Caco-2 (cell line): ENCODE data around the gene PDZD2. TPM values are rescaled to one million over a fixed set of nuclear protein-coding genes. Genes with fewer than 3 reads are reported as not detected.

Source experiments
- BruUV-seq: library from RNA; stranded (reverse); fragments of 400-500 nt; replicated peaks from 2 replicates; lab custom pipeline; 2021; lab: Mats Ljungman, UMichigan
- CTCF ChIA-PET: fragments of 300-600 bp; sonication (Branson Sonifier 250); formaldehyde crosslinking; loops from one replicate; lab custom pipeline; 2022; ENCODE audit warnings: antibody characterized with exemption; lab: Charles Lee
- POLR2A ChIA-PET: fragments of 300-600 bp; sonication (Branson Sonifier 250); formaldehyde crosslinking; loops from one replicate; lab custom pipeline; 2022; ENCODE audit warnings: antibody characterized with exemption; lab: Charles Lee
- DNase-seq, 2 experiments: peaks; one replicate each; pipeline versions ENCODE4 v3.0.0 to v3.0.0-alpha.2; 2020 to 2022
- H3K27me3 ChIP-seq: replicated peaks from 2 replicates; pipeline ENCODE4 v1.6.0; 2011; ENCODE audit warnings: low read length; ENCODE audit not compliant: control insufficient read depth, insufficient read depth
- H3K36me3 ChIP-seq: 2 replicates; pipeline ENCODE4 v1.5.1; 2011; ENCODE audit warnings: low read length; ENCODE audit not compliant: control insufficient read depth, insufficient read depth
- H3K4me1 ChIP-seq: fragments of 250-450 bp; sonication (Bioruptor Pico); 2 replicates; pipeline ENCODE4 v1.5.1; 2020; ENCODE audit warnings: mild to moderate bottlenecking
- H3K4me3 ChIP-seq: 2 replicates; pipeline ENCODE4 v1.5.1; 2011; ENCODE audit warnings: low read depth, mild to moderate bottlenecking, control low read depth, low read length
- H3K9me3 ChIP-seq: fragments of 250-450 bp; sonication (Bioruptor Pico); 2 replicates; pipeline ENCODE4 v1.5.1; 2020; ENCODE audit warnings: mild to moderate bottlenecking, moderate library complexity
- H3K27ac Mint-ChIP-seq: one replicate; pipeline ENCODE4 v1.8.0; 2022; ENCODE audit warnings: mixed read lengths; ENCODE audit not compliant: unreplicated experiment
- H3K27me3 Mint-ChIP-seq: one replicate; pipeline ENCODE4 v1.8.0; 2022; ENCODE audit warnings: mixed read lengths; ENCODE audit not compliant: insufficient read depth, unreplicated experiment
- H3K36me3 Mint-ChIP-seq: one replicate; pipeline ENCODE4 v1.8.0; 2022; ENCODE audit warnings: mild to moderate bottlenecking, mixed read lengths; ENCODE audit not compliant: insufficient read depth, unreplicated experiment
- H3K4me1 Mint-ChIP-seq: one replicate; pipeline ENCODE4 v1.8.0; 2022; ENCODE audit warnings: low read depth, mixed read lengths; ENCODE audit not compliant: unreplicated experiment
- H3K4me3 Mint-ChIP-seq: one replicate; pipeline ENCODE4 v1.8.0; 2022; ENCODE audit warnings: mild to moderate bottlenecking, moderate library complexity, mixed read lengths; ENCODE audit not compliant: unreplicated experiment
- H3K9me3 Mint-ChIP-seq: one replicate; pipeline ENCODE4 v1.8.0; 2022; ENCODE audit warnings: mixed read lengths; ENCODE audit not compliant: unreplicated experiment
- intact Hi-C: fragments of 100-400 bp; cut with micrococcal nuclease; formaldehyde crosslinking; loops from one replicate; pipeline ENCODE4 v1.10.0; 2022; ENCODE audit not compliant: unreplicated experiment
- total RNA-seq: library from RNA; stranded (reverse); gene quantifications from 2 replicates; pipeline ENCODE4 v1.2.3, GENCODE V29; 2022
- TF ChIP-seq, protein P1 (sequence below), 2 experiments: fragments of 200-600 bp in 1 of 2; IDR thresholded peaks; 1 replicate in 1 of 2; 2 replicates in 1 of 2; pipeline versions ENCODE4 v1.5.1 to v1.8.0; 2011 to 2022; ENCODE audit warnings: antibody characterized with exemption in 1 of 2, control low read depth in 1 of 2, inconsistent platforms in 1 of 2, low read depth in 1 of 2, low read length in 1 of 2, mild to moderate bottlenecking in 1 of 2, moderate library complexity in 1 of 2; ENCODE audit not compliant: insufficient read depth in 1 of 2, severe bottlenecking in 1 of 2, unreplicated experiment in 1 of 2

PDZD2 gene
- total RNA-seq, 1 experiment from 2014 or later = 0.16 TPM

DNA sequence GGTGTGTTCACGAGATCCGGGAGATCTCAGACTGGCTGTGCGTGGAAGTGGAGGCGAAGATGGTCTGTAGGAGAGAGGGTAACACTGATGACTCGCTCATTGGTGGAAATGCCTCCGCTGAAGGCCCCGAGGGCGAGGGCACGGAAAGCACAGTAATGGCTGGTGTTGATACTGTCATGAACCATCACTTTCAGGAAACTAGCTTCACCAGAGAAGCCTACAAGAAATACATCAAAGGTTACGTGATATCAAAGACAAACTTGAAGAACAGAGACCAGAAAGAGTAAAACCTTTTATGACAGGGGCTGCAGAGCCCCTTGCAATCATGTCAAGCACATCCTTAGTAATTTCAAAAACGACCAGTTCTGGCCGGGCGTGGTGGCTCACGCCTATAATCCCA, 269.5 kb downstream of the PDZD2 start:
- Mint-ChIP-seq H3K27ac (no peak overlapping the region), H3K27me3 (peaks cover 5% of the 10 kb centered on the region), H3K4me1 (no peaks in the 10 kb centered on the region), H3K9me3 (no peaks in the 10 kb centered on the region), H3K36me3 (no peaks in the 10 kb centered on the region), H3K4me3 (no peak overlapping the region)
- no peaks in the 10 kb centered on the region for H3K27me3 ChIP-seq
- ChIA-PET POLR2A (no interaction called here), CTCF (no interaction called here)
- H3K4me1 ChIP-seq = no peaks in the 10 kb centered on the region
- no peaks in the 10 kb centered on the region for H3K36me3 ChIP-seq
- no TSS peak for BruUV-seq
- TF ChIP-seq, protein P1, sequence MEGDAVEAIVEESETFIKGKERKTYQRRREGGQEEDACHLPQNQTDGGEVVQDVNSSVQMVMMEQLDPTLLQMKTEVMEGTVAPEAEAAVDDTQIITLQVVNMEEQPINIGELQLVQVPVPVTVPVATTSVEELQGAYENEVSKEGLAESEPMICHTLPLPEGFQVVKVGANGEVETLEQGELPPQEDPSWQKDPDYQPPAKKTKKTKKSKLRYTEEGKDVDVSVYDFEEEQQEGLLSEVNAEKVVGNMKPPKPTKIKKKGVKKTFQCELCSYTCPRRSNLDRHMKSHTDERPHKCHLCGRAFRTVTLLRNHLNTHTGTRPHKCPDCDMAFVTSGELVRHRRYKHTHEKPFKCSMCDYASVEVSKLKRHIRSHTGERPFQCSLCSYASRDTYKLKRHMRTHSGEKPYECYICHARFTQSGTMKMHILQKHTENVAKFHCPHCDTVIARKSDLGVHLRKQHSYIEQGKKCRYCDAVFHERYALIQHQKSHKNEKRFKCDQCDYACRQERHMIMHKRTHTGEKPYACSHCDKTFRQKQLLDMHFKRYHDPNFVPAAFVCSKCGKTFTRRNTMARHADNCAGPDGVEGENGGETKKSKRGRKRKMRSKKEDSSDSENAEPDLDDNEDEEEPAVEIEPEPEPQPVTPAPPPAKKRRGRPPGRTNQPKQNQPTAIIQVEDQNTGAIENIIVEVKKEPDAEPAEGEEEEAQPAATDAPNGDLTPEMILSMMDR (IDR thresholded peaks at IDR 0.05; ENCODE audit: insufficient read depth in 1 of 2, low read depth in 1 of 2, low read length in 1 of 2, severe bottlenecking in 1 of 2, unreplicated experiment in 1 of 2) = no peak
- no peak for DNase-seq
- no peaks in the 10 kb centered on the region for H3K9me3 ChIP-seq
- no peak overlapping the region for H3K4me3 ChIP-seq
- intact Hi-C loops = no loop called here

DNA sequence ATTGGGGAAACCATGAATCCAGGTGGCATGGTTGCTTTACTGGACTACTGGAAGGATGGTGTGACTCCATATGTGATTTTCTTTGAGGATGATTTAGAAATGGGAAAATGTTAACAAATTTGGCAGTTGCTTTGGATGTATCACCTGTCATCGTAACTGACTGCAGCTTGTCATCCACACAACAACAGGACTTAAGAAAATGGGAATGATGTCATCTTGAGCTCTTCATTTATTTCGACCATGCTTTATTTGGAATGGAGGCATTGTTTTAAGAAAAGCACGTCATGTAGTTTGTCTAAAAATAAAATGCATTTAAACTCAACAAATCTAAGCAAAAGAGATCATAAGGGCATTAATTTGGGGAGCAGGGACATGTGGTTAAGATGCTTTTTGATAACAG, 270.1 kb downstream of the PDZD2 start:
- H3K4me3 Mint-ChIP-seq = no peak overlapping the region
- H3K27me3 Mint-ChIP-seq = peaks cover 5% of the 10 kb centered on the region
- intact Hi-C loops = no loop called here
- Histone ChIP-seq H3K36me3 (no peaks in the 10 kb centered on the region), H3K9me3 (no peaks in the 10 kb centered on the region), H3K4me1 (no peaks in the 10 kb centered on the region), H3K4me3 (no peak overlapping the region), H3K27me3 (no peaks in the 10 kb centered on the region)
- H3K36me3 Mint-ChIP-seq = no peaks in the 10 kb centered on the region
- no peaks in the 10 kb centered on the region for H3K9me3 Mint-ChIP-seq
- BruUV-seq = no TSS peak
- ChIA-PET CTCF (no interaction called here), POLR2A (no interaction called here)
- no peak overlapping the region for H3K27ac Mint-ChIP-seq
- H3K4me1 Mint-ChIP-seq = no peaks in the 10 kb centered on the region
- no peak for DNase-seq
- TF ChIP-seq, protein P1 (IDR thresholded peaks at IDR 0.05; ENCODE audit: insufficient read depth in 1 of 2, low read depth in 1 of 2, low read length in 1 of 2, severe bottlenecking in 1 of 2, unreplicated experiment in 1 of 2) = no peak

DNA sequence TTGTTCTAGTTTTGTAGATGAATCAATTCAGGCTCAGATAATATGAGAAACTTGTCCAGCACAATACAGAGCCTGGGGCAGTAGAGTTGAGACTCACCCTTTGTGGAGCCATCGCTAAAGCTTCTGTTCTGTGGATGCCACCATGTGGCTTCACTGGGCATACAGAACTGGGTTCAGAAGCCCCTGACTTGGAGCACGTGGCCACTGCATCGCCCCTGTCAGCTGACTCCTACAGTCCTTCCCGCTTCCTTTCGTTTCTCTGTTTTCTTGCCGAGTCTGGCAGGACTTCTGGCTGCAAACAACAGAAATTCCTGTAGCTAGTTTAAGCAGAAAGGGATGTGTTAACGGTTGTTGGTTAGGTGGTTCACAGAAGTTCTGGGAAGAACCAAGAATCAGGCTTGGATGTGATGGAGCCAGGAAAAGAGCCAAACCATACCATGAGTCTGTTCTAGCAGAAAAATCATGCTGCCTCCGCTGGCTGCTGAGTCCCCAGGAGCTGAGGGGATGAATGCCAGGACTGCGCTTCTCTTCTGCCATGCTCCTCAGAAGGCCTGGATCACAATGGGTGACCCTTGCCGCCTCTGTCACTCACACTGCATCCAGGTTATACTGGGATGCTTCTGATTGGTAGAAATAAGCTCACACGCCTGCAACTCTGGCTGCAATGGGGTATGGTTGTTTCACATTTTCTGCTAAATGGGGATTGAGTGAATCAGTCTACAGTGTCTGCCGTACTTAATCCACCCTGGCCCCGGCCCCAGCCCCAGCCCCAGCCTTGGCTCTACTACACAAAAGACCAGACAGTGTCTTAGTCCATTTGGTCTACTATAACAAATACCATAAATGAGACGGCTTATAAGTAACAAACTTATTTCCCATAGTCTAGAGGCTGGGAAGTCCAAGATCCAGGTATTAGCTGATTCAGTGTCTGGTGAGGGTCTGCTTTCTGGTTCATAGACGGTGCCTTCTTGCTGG, 272.6 kb downstream of the PDZD2 start:
- Mint-ChIP-seq H3K36me3 (no peaks in the 10 kb centered on the region), H3K27me3 (peaks cover 8% of the 10 kb centered on the region), H3K9me3 (no peaks in the 10 kb centered on the region), H3K4me3 (no peak overlapping the region), H3K27ac (no peak overlapping the region), H3K4me1 (no peaks in the 10 kb centered on the region)
- H3K4me1 ChIP-seq = no peaks in the 10 kb centered on the region
- no peak for DNase-seq
- intact Hi-C loops = no loop called here
- no TSS peak for BruUV-seq
- ChIA-PET POLR2A (no interaction called here), CTCF (no interaction called here)
- H3K4me3 ChIP-seq = no peak overlapping the region
- H3K27me3 ChIP-seq = no peaks in the 10 kb centered on the region
- H3K36me3 ChIP-seq = no peaks in the 10 kb centered on the region
- no peaks in the 10 kb centered on the region for H3K9me3 ChIP-seq
- TF ChIP-seq, protein P1 (IDR thresholded peaks at IDR 0.05; ENCODE audit: insufficient read depth in 1 of 2, low read depth in 1 of 2, low read length in 1 of 2, severe bottlenecking in 1 of 2, unreplicated experiment in 1 of 2) = no peak
